HCT116 (cell line): ENCODE data around the gene TRAPPC14. TPM values are rescaled to one million over a fixed set of nuclear protein-coding genes. Genes with fewer than 3 reads are reported as not detected.

Experiments used
- ATAC-seq: fragments of 200-7000 bp; cut with Tn5 transposase; 2 replicates; pipeline ENCODE4 v1.9.1; 2020; ENCODE audit warnings: mild to moderate bottlenecking, moderate library complexity
- BruUV-seq: library from RNA; stranded (reverse); fragments of 400-500 nt; replicated peaks from 2 replicates; lab custom pipeline; 2021; lab: Mats Ljungman, UMichigan
- CTCF ChIA-PET: fragments of 300-600 bp; sonication (Branson Sonifier 250); formaldehyde crosslinking; loops from one replicate; lab custom pipeline; 2021; ENCODE audit warnings: antibody characterized with exemption; lab: Charles Lee
- POLR2A ChIA-PET: fragments of 300-600, 350-600 bp; sonication (Branson Sonifier 250); formaldehyde crosslinking; loops from one replicate; lab custom pipeline; 2021; ENCODE audit warnings: antibody characterized with exemption; lab: Charles Lee
- RAD21 ChIA-PET, 2 experiments: fragments of 300-600 bp; sonication (Branson Sonifier 250); formaldehyde crosslinking; loops; one replicate each; lab custom pipeline; 2023; ENCODE audit warnings: low total read pairs in 2 of 2; ENCODE audit not compliant: uncharacterized antibody in 2 of 2, unreplicated experiment in 2 of 2, low non-redundant PET in 1 of 2; lab: Charles Lee
- DNase-seq: peaks from one replicate; pipeline ENCODE4 v3.0.0-alpha.2; 2010; ENCODE audit warnings: low read depth, low spot score
- H2AFZ ChIP-seq: fragments of 200-600 bp; shearing (Covaris generic), sonication (generic); 2 replicates; pipeline ENCODE4 v1.6.1; 2017; ENCODE audit warnings: low read depth, mixed run types, mixed read lengths, antibody characterized with exemption, low read length; ENCODE audit not compliant: poor library complexity, severe bottlenecking
- H3K27ac ChIP-seq: 2 replicates; pipeline ENCODE4 v1.5.1; 2012; ENCODE audit warnings: low read depth, low read length
- H3K27me3 ChIP-seq: fragments of 200-600 bp; sonication (generic); 2 replicates; pipeline ENCODE4 v1.6.1; 2016; ENCODE audit warnings: mixed run types, low read length, mixed read lengths; ENCODE audit not compliant: insufficient read depth
- H3K36me3 ChIP-seq, 2 experiments: fragments of 200-500 bp in 1 of 2; fragments of 200-600 bp in 1 of 2; sonication (Bioruptor generic) in 1 of 2; sonication (generic) in 1 of 2; 2 replicates each; pipeline versions ENCODE4 v1.5.1 to v1.6.1; 2014 to 2016; ENCODE audit warnings: low read length in 2 of 2, inconsistent platforms in 1 of 2, mixed read lengths in 1 of 2, mixed run types in 1 of 2; ENCODE audit not compliant: insufficient read depth in 2 of 2, control insufficient read depth in 1 of 2
- H3K4me1 ChIP-seq, 2 experiments: fragments of 200-600 bp in 1 of 2; sonication (generic) in 1 of 2; 2 replicates each; pipeline versions ENCODE4 v1.5.1 to v1.6.1; 2012 to 2017; ENCODE audit warnings: low read length in 2 of 2, inconsistent platforms in 1 of 2, mild to moderate bottlenecking in 1 of 2, mixed read lengths in 1 of 2, mixed run types in 1 of 2, moderate library complexity in 1 of 2; ENCODE audit not compliant: insufficient read depth in 2 of 2, control insufficient read depth in 1 of 2
- H3K4me2 ChIP-seq: fragments of 200-600 bp; sonication (generic); 2 replicates; pipeline ENCODE4 v1.6.1; 2017; ENCODE audit warnings: mixed run types, low read length, mixed read lengths
- H3K4me3 ChIP-seq, 2 experiments: fragments of 200-600 bp in 1 of 2; sonication (generic) in 1 of 2; replicated peaks in 1 of 2; 2 replicates each; pipeline ENCODE4 v1.5.1; 2011 to 2016; ENCODE audit warnings: low read length in 2 of 2, control low read depth in 1 of 2, low read depth in 1 of 2, mild to moderate bottlenecking in 1 of 2, mixed read lengths in 1 of 2, mixed run types in 1 of 2
- H3K79me2 ChIP-seq: fragments of 200-600 bp; sonication (generic); 2 replicates; pipeline ENCODE4 v1.6.1; 2017; ENCODE audit warnings: mild to moderate bottlenecking, mixed run types, low read length, moderate library complexity, mixed read lengths; ENCODE audit not compliant: insufficient read depth
- H3K9ac ChIP-seq: fragments of 200-600 bp; sonication (generic); 2 replicates; pipeline ENCODE4 v1.6.1; 2016; ENCODE audit warnings: low read length, mixed read lengths
- H3K9me2 ChIP-seq: fragments of 200-600 bp; sonication (generic), shearing (Covaris generic); 2 replicates; pipeline ENCODE4 v1.6.1; 2017; ENCODE audit warnings: mixed run types, mild to moderate bottlenecking, moderate library complexity; ENCODE audit not compliant: insufficient read depth
- H3K9me3 ChIP-seq, 2 experiments: fragments of 200-500 bp in 1 of 2; fragments of 200-600 bp in 1 of 2; sonication (Bioruptor generic) in 1 of 2; sonication (generic) in 1 of 2; 2 replicates each; pipeline ENCODE4 v1.6.1; 2014 to 2017; ENCODE audit warnings: low read length in 2 of 2, mixed read lengths in 2 of 2, inconsistent platforms in 1 of 2, low read depth in 1 of 2, mild to moderate bottlenecking in 1 of 2, mixed run types in 1 of 2, moderate library complexity in 1 of 2; ENCODE audit not compliant: control insufficient read depth in 1 of 2, insufficient read depth in 1 of 2
- H4K20me1 ChIP-seq: fragments of 200-600 bp; sonication (generic), shearing (Covaris generic); 2 replicates; pipeline ENCODE4 v1.6.1; 2017; ENCODE audit warnings: mixed run types, mild to moderate bottlenecking, moderate library complexity; ENCODE audit not compliant: insufficient read depth
- CBX3 ChIP-seq: IDR thresholded peaks from 2 replicates; pipeline ENCODE4 v1.6.1; 2012; ENCODE audit warnings: low read depth
- CEBPB ChIP-seq: IDR thresholded peaks from 2 replicates; pipeline ENCODE4 v1.6.1; 2012; ENCODE audit warnings: low read depth
- EGR1 ChIP-seq: IDR thresholded peaks from 2 replicates; pipeline ENCODE4 v1.6.1; 2012; ENCODE audit warnings: low read depth
- ELF1 ChIP-seq: IDR thresholded peaks from 2 replicates; pipeline ENCODE4 v1.6.1; 2012; ENCODE audit warnings: low read depth, borderline replicate concordance
- EZH2phosphoT487 ChIP-seq: fragments of 200-600 bp; IDR thresholded peaks from 2 replicates; pipeline ENCODE4 v1.6.1; 2018; ENCODE audit warnings: antibody characterized with exemption, borderline replicate concordance
- FOSL1 ChIP-seq: IDR thresholded peaks from 2 replicates; pipeline ENCODE4 v1.6.1; 2012; ENCODE audit warnings: low read depth
- POLR2A ChIP-seq: IDR thresholded peaks from 2 replicates; pipeline ENCODE4 v1.7.0; 2011; ENCODE audit warnings: borderline replicate concordance; ENCODE audit not compliant: insufficient read depth, insufficient read length; ENCODE audit errors: extremely low read depth
- RAD21 ChIP-seq: IDR thresholded peaks from 2 replicates; pipeline ENCODE4 v1.6.1; 2012; ENCODE audit warnings: low read depth, mild to moderate bottlenecking
- SIN3A ChIP-seq: IDR thresholded peaks from 2 replicates; pipeline ENCODE4 v1.6.1; 2012; ENCODE audit warnings: low read depth
- SP1 ChIP-seq: IDR thresholded peaks from 2 replicates; pipeline ENCODE4 v1.6.1; 2012; ENCODE audit warnings: low read depth
- SRF ChIP-seq: IDR thresholded peaks from 2 replicates; pipeline ENCODE4 v1.6.1; 2012; ENCODE audit warnings: low read depth
- ZFX ChIP-seq: fragments of 450-650 bp; IDR thresholded peaks from 2 replicates; pipeline ENCODE4 v1.6.1; 2017
- ZNF274 ChIP-seq: fragments of 200-500 bp; sonication (Bioruptor generic); IDR thresholded peaks from 2 replicates; pipeline ENCODE4 v1.6.1; 2014; ENCODE audit warnings: mild to moderate bottlenecking, low read depth, low read length, inconsistent platforms
- intact Hi-C: fragments of 100-400 bp; cut with micrococcal nuclease; formaldehyde crosslinking; loops from 2 replicates; pipeline ENCODE4 v1.10.0; 2022
- total RNA-seq: library from RNA; stranded (reverse); gene quantifications from one replicate; pipeline ENCODE4 v1.2.1, GENCODE V29; 2021; ENCODE audit not compliant: unreplicated experiment
- TF ChIP-seq, protein P1 (sequence below): IDR thresholded peaks from 2 replicates; pipeline ENCODE4 v1.6.1; 2012
- TF ChIP-seq, protein P2 (sequence below): IDR thresholded peaks from 2 replicates; pipeline ENCODE4 v1.6.1; 2012; ENCODE audit warnings: low read depth
- TF ChIP-seq, protein P3 (sequence below): IDR thresholded peaks from 2 replicates; pipeline ENCODE4 v1.6.1; 2011; ENCODE audit warnings: mild to moderate bottlenecking, low read length, moderate library complexity; ENCODE audit not compliant: insufficient replicate concordance; ENCODE audit errors: extremely low read depth
- TF ChIP-seq, protein P4 (sequence below): IDR thresholded peaks from 2 replicates; pipeline ENCODE4 v1.6.1; 2012
- TF ChIP-seq, protein P5 (sequence below), 3 experiments: fragments of 200-600 bp in 1 of 3; sonication (generic) in 1 of 3; IDR thresholded peaks in 2 of 3; conservative IDR thresholded peaks in 1 of 3; 2 replicates each; pipeline ENCODE4 v1.5.1; 2012 to 2017; ENCODE audit warnings: low read depth in 2 of 3, low read length in 2 of 3, antibody characterized with exemption in 1 of 3, borderline replicate concordance in 1 of 3, control low read depth in 1 of 3, mild to moderate bottlenecking in 1 of 3, mixed read lengths in 1 of 3, mixed run types in 1 of 3, moderate library complexity in 1 of 3; ENCODE audit not compliant: insufficient read depth in 1 of 3

The TRAPPC14 gene
- total RNA-seq, 1 experiment from 2014 or later: 23.2 TPM

DNA sequence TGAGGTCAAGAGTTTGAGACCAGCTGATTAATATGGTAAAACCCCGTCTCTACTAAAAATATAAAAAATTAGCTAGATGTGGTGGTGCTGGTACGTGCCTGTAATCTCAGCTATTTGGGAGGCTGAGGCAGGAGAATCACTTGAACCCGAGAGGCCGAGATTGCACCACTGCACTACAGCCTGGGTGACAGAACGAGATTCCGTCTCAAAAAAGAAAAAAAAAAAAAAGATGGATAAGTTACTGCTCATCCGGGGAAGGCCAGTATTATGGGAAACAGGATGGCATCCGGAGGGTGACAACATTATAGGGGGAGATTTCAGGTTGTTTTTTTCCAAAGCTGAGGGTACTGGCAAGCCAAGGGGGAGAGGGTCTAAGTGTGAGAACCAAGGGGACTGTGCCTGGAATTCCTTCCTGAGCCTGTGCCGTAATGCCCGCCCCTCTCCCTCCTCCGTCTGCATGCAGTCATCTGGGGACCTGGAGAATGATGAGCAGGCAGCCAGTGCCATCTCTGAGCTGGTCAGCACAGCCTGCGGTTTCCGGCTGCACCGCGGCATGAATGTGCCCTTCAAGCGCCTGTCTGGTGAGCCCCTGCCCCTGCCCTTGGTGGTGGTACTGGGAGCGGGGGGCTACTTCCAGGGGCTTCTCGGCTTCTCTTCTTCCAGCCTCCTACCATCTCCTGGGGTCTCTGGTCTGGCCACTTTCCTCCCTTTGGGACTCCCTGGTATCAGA, 5.4 kb downstream of the TRAPPC14 start:
- no peak overlapping the region for H3K4me2 ChIP-seq
- H3K4me3 ChIP-seq: no peak overlapping the region
- intact Hi-C loops: no loop called here
- no peaks in the 10 kb centered on the region for H4K20me1 ChIP-seq
- no peak for ATAC-seq
- POLR2A ChIA-PET: no interaction called here
- H3K9me3 ChIP-seq: no peaks in the 10 kb centered on the region
- no peak for TF ChIP-seq SIN3A
- TF ChIP-seq, protein P1, sequence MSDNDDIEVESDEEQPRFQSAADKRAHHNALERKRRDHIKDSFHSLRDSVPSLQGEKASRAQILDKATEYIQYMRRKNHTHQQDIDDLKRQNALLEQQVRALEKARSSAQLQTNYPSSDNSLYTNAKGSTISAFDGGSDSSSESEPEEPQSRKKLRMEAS: no peak
- TF ChIP-seq ZFX: no peak
- TF ChIP-seq ZNF274: no peak
- TF ChIP-seq RAD21: no peak
- TF ChIP-seq POLR2A: no peak
- TF ChIP-seq CBX3: no peak
- no peak for TF ChIP-seq FOSL1
- TF ChIP-seq CEBPB: no peak
- no peak for TF ChIP-seq EGR1
- TF ChIP-seq, protein P2, sequence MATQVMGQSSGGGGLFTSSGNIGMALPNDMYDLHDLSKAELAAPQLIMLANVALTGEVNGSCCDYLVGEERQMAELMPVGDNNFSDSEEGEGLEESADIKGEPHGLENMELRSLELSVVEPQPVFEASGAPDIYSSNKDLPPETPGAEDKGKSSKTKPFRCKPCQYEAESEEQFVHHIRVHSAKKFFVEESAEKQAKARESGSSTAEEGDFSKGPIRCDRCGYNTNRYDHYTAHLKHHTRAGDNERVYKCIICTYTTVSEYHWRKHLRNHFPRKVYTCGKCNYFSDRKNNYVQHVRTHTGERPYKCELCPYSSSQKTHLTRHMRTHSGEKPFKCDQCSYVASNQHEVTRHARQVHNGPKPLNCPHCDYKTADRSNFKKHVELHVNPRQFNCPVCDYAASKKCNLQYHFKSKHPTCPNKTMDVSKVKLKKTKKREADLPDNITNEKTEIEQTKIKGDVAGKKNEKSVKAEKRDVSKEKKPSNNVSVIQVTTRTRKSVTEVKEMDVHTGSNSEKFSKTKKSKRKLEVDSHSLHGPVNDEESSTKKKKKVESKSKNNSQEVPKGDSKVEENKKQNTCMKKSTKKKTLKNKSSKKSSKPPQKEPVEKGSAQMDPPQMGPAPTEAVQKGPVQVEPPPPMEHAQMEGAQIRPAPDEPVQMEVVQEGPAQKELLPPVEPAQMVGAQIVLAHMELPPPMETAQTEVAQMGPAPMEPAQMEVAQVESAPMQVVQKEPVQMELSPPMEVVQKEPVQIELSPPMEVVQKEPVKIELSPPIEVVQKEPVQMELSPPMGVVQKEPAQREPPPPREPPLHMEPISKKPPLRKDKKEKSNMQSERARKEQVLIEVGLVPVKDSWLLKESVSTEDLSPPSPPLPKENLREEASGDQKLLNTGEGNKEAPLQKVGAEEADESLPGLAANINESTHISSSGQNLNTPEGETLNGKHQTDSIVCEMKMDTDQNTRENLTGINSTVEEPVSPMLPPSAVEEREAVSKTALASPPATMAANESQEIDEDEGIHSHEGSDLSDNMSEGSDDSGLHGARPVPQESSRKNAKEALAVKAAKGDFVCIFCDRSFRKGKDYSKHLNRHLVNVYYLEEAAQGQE: no peak
- TF ChIP-seq EZH2phosphoT487: no peak
- TF ChIP-seq SP1: no peak
- TF ChIP-seq, protein P3, sequence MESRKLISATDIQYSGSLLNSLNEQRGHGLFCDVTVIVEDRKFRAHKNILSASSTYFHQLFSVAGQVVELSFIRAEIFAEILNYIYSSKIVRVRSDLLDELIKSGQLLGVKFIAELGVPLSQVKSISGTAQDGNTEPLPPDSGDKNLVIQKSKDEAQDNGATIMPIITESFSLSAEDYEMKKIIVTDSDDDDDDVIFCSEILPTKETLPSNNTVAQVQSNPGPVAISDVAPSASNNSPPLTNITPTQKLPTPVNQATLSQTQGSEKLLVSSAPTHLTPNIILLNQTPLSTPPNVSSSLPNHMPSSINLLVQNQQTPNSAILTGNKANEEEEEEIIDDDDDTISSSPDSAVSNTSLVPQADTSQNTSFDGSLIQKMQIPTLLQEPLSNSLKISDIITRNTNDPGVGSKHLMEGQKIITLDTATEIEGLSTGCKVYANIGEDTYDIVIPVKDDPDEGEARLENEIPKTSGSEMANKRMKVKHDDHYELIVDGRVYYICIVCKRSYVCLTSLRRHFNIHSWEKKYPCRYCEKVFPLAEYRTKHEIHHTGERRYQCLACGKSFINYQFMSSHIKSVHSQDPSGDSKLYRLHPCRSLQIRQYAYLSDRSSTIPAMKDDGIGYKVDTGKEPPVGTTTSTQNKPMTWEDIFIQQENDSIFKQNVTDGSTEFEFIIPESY: no peak
- TF ChIP-seq SRF: no peak
- TF ChIP-seq, protein P4, sequence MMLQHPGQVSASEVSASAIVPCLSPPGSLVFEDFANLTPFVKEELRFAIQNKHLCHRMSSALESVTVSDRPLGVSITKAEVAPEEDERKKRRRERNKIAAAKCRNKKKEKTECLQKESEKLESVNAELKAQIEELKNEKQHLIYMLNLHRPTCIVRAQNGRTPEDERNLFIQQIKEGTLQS: no peak
- no peak for TF ChIP-seq ELF1
- TF ChIP-seq, protein P5, sequence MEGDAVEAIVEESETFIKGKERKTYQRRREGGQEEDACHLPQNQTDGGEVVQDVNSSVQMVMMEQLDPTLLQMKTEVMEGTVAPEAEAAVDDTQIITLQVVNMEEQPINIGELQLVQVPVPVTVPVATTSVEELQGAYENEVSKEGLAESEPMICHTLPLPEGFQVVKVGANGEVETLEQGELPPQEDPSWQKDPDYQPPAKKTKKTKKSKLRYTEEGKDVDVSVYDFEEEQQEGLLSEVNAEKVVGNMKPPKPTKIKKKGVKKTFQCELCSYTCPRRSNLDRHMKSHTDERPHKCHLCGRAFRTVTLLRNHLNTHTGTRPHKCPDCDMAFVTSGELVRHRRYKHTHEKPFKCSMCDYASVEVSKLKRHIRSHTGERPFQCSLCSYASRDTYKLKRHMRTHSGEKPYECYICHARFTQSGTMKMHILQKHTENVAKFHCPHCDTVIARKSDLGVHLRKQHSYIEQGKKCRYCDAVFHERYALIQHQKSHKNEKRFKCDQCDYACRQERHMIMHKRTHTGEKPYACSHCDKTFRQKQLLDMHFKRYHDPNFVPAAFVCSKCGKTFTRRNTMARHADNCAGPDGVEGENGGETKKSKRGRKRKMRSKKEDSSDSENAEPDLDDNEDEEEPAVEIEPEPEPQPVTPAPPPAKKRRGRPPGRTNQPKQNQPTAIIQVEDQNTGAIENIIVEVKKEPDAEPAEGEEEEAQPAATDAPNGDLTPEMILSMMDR (IDR thresholded peaks at IDR 0.05 in 2 of 3, conservative IDR thresholded peaks at IDR 0.05 in 1 of 3; ENCODE audit: borderline replicate concordance in 1 of 3, insufficient read depth in 1 of 3, low read depth in 2 of 3, low read length in 2 of 3): no peak
- H3K27ac ChIP-seq: no peak overlapping the region
- H3K36me3 ChIP-seq: peaks cover 14 to 16% of the 10 kb centered on the region in 2 experiments; a peak in 3 of 4 replicates
- CTCF ChIA-PET: no interaction called here
- H3K9me2 ChIP-seq: no peaks in the 10 kb centered on the region
- RAD21 ChIA-PET: no interaction called here
- no peaks in the 10 kb centered on the region for H3K27me3 ChIP-seq
- H3K79me2 ChIP-seq: peaks cover 43% of the 10 kb centered on the region
- no peak overlapping the region for H3K9ac ChIP-seq
- H3K4me1 ChIP-seq: peaks cover 14 to 31% of the 10 kb centered on the region in 2 experiments
- no peak for DNase-seq
- no peak overlapping the region for H2AFZ ChIP-seq
- no TSS peak for BruUV-seq
